ENCODE measurements around the gene SPRR3.

GRCh38 chr1:152959801-152960451 lies 41.6 kb upstream of the SPRR3 start:
- TF ChIP-seq POLR2AphosphoS5 (IDR thresholded peaks at IDR 0.05) (no peak), CTCF (IDR thresholded peaks at IDR 0.05) (no peak)

Data from sigmoid colon (tissue), 4 donors.